ENCODE measurements around the gene STK31. TPM values are rescaled to one million over a fixed set of nuclear protein-coding genes. Genes with fewer than 3 reads are reported as not detected.

STK31 gene
- total RNA-seq (under 0.01 and 0.17 TPM in 2 replicates), polyA plus RNA-seq (0.01 TPM in 1 of 2 replicates, not detected in the other), polyA minus RNA-seq (ENCODE audit: low replicate concordance) (not detected in 2 replicates)
- not detected in 2 replicates for polyA plus RNA-seq (2012)

GRCh38 chr7:23710000-23710399 lies at the start of gene STK31:
Gene STK31 (plus strand): TSS chr7:23710219. CDS start chr7:23710286, 67 bp downstream.
- Histone ChIP-seq H3K9ac (ENCODE audit: insufficient read depth, low read length) (no peak within 1 kb of the TSS), H3K27ac (ENCODE audit: insufficient read depth, low read length) (no peak within 1 kb of the TSS), H3K4me2 (ENCODE audit: extremely low read depth, insufficient read depth, low read length) (no peak within 1 kb of the TSS), H3K4me3 (replicated peaks in 1 of 4; ENCODE audit: control extremely low read depth in 1 of 4, insufficient read depth in 1 of 4, low read depth in 3 of 4, low read length in 4 of 4) (no peak within 1 kb of the TSS), H3K4me1 (ENCODE audit: control insufficient read depth, extremely low read depth, insufficient read depth, low read length) (peaks cover 11% of the 10 kb centered on the region), H3K27me3 (ENCODE audit: control insufficient read depth, insufficient read depth, low read length) (no peaks in the 10 kb centered on the region), H4K20me1 (ENCODE audit: control insufficient read depth, extremely low read depth, insufficient read depth, low read length) (no peaks in the 10 kb centered on the region), H2AFZ (ENCODE audit: low read length) (no peak within 1 kb of the TSS), H3K36me3 (ENCODE audit: control insufficient read depth, insufficient read depth, low read length) (no peaks in the 10 kb centered on the region), H3K79me2 (ENCODE audit: control insufficient read depth, insufficient read depth, low read length) (no peaks in the 10 kb centered on the region), H3K9me3 (ENCODE audit: control insufficient read depth, insufficient read depth, low read depth, low read length) (no peaks in the 10 kb centered on the region)
- TF ChIP-seq EZH2 (IDR thresholded peaks at IDR 0.05; ENCODE audit: low read length, missing control alignments) (no peak), CTCF (conservative IDR thresholded peaks at IDR 0.05 in 1 of 2, IDR thresholded peaks at IDR 0.05 in 1 of 2; ENCODE audit: low read depth in 1 of 2, low read length in 2 of 2) (no peak)
- DNase-seq (ENCODE audit: low read depth in 2 of 2), result no peak

GRCh38 chr7:23661385-23661784 lies 48.6 kb upstream of the STK31 start:
- no peaks in the 10 kb centered on the region for H4K20me1 ChIP-seq (ENCODE audit: control insufficient read depth, extremely low read depth, insufficient read depth, low read length)
- no peak overlapping the region for H3K27ac ChIP-seq (ENCODE audit: insufficient read depth, low read length)
- TF ChIP-seq CTCF (conservative IDR thresholded peaks at IDR 0.05 in 1 of 2, IDR thresholded peaks at IDR 0.05 in 1 of 2; ENCODE audit: low read depth in 1 of 2, low read length in 2 of 2) (no peak), EZH2 (IDR thresholded peaks at IDR 0.05; ENCODE audit: low read length, missing control alignments) (no peak)
- no peak overlapping the region for H3K9ac ChIP-seq (ENCODE audit: insufficient read depth, low read length)
- H3K9me3 ChIP-seq (ENCODE audit: control insufficient read depth, insufficient read depth, low read depth, low read length), result no peaks in the 10 kb centered on the region
- no peaks in the 10 kb centered on the region for H3K36me3 ChIP-seq (ENCODE audit: control insufficient read depth, insufficient read depth, low read length)
- H3K79me2 ChIP-seq (ENCODE audit: control insufficient read depth, insufficient read depth, low read length), result no peaks in the 10 kb centered on the region
- H3K27me3 ChIP-seq (ENCODE audit: control insufficient read depth, insufficient read depth, low read length), result no peaks in the 10 kb centered on the region
- no peak overlapping the region for H2AFZ ChIP-seq (ENCODE audit: low read length)
- no peak for DNase-seq (ENCODE audit: low read depth in 2 of 2)
- H3K4me1 ChIP-seq (ENCODE audit: control insufficient read depth, extremely low read depth, insufficient read depth, low read length), result no peaks in the 10 kb centered on the region
- no peak overlapping the region for H3K4me3 ChIP-seq (replicated peaks in 1 of 4; ENCODE audit: control extremely low read depth in 1 of 4, insufficient read depth in 1 of 4, low read depth in 3 of 4, low read length in 4 of 4)
- H3K4me2 ChIP-seq (ENCODE audit: extremely low read depth, insufficient read depth, low read length), result no peak overlapping the region

- Histone ChIP-seq H3K9me3 (ENCODE audit: control insufficient read depth, insufficient read depth, low read depth, low read length) (no peaks in the 10 kb centered on the region), H4K20me1 (ENCODE audit: control insufficient read depth, extremely low read depth, insufficient read depth, low read length) (no peaks in the 10 kb centered on the region), H3K79me2 (ENCODE audit: control insufficient read depth, insufficient read depth, low read length) (no peaks in the 10 kb centered on the region), H3K27ac (ENCODE audit: insufficient read depth, low read length) (no peak overlapping the region), H3K4me1 (ENCODE audit: control insufficient read depth, extremely low read depth, insufficient read depth, low read length) (no peaks in the 10 kb centered on the region), H3K4me2 (ENCODE audit: extremely low read depth, insufficient read depth, low read length) (no peak overlapping the region), H3K4me3 (replicated peaks in 1 of 4; ENCODE audit: control extremely low read depth in 1 of 4, insufficient read depth in 1 of 4, low read depth in 3 of 4, low read length in 4 of 4) (no peak overlapping the region), H3K27me3 (ENCODE audit: control insufficient read depth, insufficient read depth, low read length) (no peaks in the 10 kb centered on the region), H2AFZ (ENCODE audit: low read length) (no peak overlapping the region), H3K9ac (ENCODE audit: insufficient read depth, low read length) (no peak overlapping the region), H3K36me3 (ENCODE audit: control insufficient read depth, insufficient read depth, low read length) (no peaks in the 10 kb centered on the region)
- TF ChIP-seq CTCF (conservative IDR thresholded peaks at IDR 0.05 in 1 of 2, IDR thresholded peaks at IDR 0.05 in 1 of 2; ENCODE audit: low read depth in 1 of 2, low read length in 2 of 2), result no peak
- no peak for TF ChIP-seq EZH2 (IDR thresholded peaks at IDR 0.05; ENCODE audit: low read length, missing control alignments)
- peak in 1 of 2 donors; percentile 69 for DNase-seq (ENCODE audit: low read depth in 2 of 2)
These were observed 47.7 kb upstream of the STK31 start for GRCh38 chr7:23662124-23662983.
